Brain pericyte (primary cell): Measurements from ENCODE around the gene ZNG1B.
"Not testable (repeated sequence)": the region's sequence is repeated elsewhere in the genome, so short reads cannot be mapped to it uniquely, and the experiment has no call there.

Experiments used
- DNase-seq: peaks from one replicate; pipeline ENCODE4 v3.0.0-alpha.2; 2012; ENCODE audit warnings: low read depth, low spot score

The ZNG1B gene

GRCh38 chr2:113437508-113438465 lies at the start of gene ZNG1B:
Gene ZNG1B (plus strand): TSS chr2:113437691. CDS start chr2:113437869, 178 bp downstream.
- DNase-seq = not testable (repeated sequence)

DNA sequence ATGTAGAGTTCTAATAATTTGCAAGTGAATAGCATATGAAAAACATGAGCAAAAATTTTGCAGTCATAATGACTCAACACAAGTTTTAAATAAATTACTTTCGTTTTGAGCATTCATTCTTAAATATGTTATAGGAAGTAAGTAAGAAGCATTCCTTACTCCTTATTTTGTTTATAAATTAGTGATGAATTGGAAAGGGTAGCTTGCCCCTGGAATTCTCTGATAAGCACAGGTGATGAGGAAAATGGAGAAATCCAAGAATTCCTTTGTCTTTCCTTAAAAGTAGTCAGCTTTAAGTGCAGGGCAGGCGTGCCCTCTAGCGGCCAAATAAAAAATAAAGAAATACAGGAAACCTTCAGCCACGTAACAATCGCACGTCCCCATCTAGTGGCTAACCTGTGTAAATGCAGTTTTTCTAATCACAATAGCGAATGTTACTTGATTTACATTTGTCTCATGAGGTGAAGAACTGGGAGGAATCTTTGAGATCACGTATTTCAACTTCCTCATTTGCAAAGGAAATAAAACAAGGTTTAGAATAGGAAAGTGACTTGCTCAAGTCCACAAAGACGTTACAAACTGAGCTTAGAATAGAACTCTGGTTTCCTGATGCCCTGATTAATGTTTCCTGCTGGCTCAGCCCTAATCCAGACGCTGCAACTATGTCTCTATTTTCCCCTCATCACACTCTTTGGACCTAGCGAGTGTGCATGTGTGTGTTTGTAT lies 47.2 kb upstream of the ZNG1B start:
- DNase-seq = peak; percentile 39

GRCh38 chr2:113391073-113391472 lies 46.4 kb upstream of the ZNG1B start:
- no peak for DNase-seq

DNA sequence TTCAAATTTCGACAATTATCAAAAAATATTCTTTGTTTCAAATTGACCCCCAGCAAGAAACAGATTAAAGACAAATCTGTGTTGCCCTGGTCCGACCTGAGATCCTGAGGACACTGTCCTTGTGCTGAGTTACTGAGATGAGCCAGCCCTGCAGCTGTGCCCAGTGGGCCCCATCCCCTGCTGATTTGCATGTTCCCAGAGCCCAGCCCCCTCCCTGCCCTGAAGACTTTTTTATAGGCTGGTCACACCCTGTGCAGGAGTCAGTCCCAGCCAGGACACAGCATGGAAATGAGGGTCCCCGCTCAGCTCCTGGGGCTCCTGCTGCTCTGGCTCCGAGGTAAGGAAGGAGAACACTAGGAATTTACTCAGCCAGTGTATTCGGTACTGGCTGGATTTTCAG lies 31.4 kb upstream of the ZNG1B start:
- DNase-seq = no peak

DNA sequence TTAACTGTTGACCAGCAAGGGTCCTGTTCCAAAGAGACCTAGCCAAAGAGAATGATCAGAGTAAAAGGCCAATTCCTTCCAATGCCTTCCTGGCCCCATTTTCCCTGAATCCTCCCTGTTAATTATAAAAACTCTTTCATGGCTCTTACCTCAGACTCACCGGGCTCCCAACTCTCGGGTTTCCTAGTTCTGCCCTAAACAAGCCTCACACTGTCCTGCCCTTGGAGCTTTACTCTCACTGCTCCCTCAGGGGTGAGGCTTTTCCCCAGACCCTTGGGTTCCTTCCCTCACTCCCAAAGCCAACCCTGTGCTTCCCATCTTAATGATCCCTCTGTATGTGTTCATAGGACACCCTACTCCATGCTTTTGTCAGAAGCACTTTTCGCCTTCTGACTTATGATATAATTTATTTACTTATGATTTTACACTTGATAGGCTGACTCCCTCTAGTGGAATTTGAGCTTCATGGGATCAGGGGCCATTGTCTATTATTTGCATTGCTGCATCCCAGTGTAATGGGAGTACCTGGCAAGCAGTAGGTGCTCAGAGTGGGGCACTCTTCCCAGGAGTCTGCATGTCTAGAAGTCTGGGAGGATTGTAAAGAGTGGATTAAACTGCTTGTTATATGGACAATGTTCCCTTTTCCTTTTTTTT lies 29.9 kb upstream of the ZNG1B start:
- no peak for DNase-seq

GRCh38 chr2:113411725-113412352 lies 25.7 kb upstream of the ZNG1B start:
- not testable (repeated sequence) for DNase-seq

DNA sequence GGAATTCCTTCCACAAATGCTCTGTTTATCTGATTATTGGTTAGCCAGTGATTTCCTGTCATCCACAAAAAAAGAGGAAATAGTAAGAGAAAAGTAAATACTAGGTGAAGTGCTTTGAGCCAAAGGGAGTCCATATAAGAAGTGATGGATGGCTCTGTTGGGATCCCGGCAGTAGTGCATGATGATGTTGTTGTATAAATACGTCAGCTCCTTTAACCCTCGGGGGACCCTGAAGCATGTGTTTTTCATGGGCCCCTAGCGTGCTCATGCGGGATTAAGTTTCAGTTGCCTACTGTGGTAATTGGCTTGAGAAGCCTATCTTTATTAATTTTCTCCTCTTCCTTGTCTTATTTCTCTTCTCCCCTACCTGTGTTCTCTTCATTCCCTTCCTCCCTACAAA lies 24.7 kb upstream of the ZNG1B start:
- DNase-seq = not testable (repeated sequence)

DNA sequence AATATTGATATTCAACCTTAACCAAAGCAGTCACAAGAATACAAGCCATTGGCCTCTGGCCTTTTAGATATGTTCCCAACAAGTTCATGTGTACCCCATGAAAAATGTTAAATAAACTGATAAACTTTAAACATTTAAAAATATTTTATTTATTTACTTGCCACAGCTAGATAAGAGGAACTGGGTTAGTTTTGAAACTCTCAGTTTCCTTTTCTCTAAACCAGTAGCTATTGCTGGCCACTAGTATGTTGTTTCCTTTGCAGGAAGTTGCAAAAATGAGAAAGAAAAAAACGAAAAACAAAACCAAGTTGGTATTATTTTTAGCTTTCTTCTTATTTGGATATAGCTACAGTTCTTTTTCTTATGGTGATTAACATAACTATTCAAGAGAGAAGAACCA lies 5.7 kb upstream of the ZNG1B start:
- DNase-seq = not testable (repeated sequence)

DNA sequence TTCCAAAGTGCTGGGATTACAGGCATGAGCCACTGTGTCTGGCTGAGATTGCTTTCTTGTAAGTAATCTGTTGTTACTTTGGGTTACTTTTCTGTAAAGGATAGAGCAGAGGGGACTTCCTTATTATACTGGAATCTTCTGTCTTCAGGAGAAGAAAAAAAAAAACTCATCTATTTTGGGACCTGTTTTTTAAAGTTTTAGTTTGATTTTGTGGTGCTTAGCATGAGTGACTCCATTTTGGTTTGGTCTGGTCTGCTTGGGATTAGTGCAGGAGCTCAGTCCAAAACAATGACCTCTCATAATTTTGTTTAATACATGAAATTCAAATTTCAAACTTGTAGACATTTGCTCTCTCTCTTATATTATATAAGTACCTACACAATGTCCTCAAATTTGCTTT lies 4.0 kb upstream of the ZNG1B start:
- DNase-seq = not testable (repeated sequence)

DNA sequence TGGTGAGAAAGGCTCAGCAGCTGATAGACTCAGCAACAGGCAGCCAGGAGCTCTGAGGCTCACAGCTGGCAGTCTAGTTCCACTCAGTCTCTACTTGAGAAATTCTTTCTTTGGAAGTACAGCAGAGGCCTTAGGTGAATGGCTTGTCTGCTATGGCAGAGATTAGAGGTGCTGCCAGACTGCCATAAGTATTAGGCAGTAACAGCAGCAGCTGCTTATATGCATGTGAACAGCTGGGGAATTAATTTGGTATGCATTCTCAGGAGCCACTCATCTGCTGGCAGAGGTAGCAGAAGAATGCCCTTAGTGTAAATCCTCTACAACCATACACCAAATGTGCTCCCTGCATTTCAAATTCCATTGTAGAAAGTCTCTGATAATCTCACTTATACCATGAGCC lies 28.3 kb downstream of the ZNG1B start:
- not testable (repeated sequence) for DNase-seq

GRCh38 chr2:113476688-113477368 lies 39.3 kb downstream of the ZNG1B start:
- DNase-seq = not testable (repeated sequence)

DNA sequence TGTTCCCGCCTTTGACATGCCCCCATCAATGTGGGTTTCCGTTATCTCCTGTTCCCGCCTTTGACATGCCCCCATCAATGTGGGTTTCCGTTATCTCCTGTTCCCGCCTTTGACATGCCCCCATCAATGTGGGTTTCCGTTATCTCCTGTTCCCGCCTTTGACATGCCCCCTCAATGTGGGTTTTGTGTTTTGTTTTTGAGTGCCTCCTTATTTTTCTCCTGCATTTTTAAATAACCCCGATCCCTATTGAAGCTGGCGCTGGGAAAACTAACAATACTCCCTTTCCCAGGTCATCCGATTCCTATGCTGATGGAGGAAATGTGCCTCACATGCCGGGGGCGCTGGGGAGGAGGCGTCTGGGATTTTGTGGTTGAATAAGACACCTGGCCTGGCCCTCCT lies 59.0 kb downstream of the ZNG1B start:
- not testable (repeated sequence) for DNase-seq

DNA sequence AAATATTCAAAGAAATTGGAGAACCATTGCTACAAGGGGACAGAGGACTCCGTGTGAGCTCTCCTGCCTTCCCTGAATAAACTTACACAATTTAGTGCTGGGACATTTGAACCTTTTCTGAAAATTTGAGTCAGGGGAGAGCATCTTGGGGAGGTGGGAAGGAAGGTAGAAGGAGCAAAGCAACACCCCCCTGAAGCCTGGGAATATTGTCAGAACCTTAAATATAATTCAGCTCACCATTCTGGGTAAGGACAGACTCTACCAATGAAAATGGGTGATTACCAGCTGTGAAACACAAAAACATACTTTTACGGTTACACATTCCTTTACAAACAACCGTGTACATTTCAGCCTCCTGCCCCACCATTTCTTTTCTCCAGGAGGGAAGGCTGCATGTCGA lies 60.9 kb downstream of the ZNG1B start, which contains the start of gene FOXD4L1:
Gene FOXD4L1, plus strand, starts transcription at position 301 of the 400 bp plus-strand sequence. CDS start 592 bp downstream, outside the sequence.
- DNase-seq = not testable (repeated sequence)

GRCh38 chr2:113499019-113499885 lies 61.8 kb downstream of the ZNG1B start:
- not testable (repeated sequence) for DNase-seq

DNA sequence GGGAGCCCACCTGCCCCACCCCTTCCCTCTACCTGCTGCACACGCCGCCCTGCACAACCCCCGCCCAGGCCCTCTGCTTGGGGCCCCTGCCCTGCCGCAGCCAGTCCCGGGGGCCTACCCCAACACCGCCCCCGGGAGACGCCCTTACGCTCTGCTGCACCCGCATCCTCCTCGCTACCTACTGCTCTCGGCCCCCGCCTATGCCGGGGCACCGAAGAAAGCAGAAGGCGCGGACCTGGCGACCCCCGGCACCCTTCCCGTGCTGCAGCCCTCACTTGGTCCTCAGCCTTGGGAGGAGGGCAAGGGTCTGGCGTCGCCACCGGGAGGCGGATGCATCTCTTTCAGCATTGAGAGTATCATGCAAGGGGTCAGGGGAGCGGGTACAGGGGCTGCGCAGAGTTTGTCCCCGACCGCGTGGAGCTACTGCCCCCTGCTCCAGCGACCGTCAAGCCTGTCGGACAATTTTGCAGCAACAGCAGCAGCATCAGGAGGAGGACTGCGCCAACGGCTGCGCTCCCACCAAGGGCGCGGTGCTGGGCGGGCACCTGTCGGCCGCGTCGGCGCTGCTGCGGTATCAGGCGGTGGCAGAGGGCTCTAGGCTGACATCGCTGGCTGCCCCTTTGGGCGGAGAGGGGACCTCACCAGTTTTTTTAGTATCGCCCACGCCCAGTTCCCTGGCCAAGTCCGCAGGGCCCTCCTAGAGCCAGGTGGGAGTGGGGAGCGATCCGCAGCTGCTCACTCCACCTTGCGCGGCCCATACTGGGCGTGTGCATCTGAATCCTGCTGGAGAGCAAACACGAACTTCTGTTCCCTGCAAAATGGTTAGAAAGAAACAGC lies 62.6 kb downstream of the ZNG1B start:
- DNase-seq = not testable (repeated sequence)

DNA sequence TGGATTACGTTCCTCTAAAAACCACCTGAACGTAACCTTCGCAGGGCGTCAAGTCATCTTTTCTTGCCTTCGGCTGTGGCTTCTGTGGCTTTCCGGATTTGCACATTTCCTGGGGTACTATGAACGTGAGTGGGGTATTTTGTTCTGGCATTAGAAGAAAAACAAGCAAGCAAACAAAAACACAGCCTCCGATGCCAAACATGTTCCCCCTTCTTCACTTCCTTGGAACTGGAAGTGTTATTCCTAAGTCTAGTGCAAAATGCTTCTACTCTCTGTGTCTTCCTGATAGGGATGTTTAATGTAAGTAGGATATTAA lies 63.2 kb downstream of the ZNG1B start:
- DNase-seq = not testable (repeated sequence)

GRCh38 chr2:113502216-113503093 lies 65.0 kb downstream of the ZNG1B start:
- DNase-seq = not testable (repeated sequence)
